ENCODE measurements around the gene BNIP5.

DNA sequence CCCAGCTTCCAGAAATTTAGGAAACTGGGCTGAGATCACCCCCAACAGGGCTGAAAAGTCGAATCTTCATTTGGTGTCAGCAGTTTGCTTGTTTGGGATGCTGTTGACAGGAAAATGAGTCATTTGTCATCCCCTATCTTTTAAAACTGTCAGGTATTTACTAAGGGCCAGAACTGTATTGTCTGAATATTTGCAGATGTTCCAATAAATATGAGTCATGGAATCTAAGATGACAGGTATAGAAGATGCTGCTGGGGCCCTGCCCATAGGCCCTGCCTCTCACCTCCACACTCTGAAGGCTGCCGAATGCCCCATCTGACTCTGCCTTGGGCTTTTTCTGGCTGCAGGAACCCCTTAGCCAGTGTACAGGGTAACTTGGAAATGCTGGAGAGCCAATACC is 46.9 kb upstream of the BNIP5 start:
- TF ChIP-seq, protein P1, sequence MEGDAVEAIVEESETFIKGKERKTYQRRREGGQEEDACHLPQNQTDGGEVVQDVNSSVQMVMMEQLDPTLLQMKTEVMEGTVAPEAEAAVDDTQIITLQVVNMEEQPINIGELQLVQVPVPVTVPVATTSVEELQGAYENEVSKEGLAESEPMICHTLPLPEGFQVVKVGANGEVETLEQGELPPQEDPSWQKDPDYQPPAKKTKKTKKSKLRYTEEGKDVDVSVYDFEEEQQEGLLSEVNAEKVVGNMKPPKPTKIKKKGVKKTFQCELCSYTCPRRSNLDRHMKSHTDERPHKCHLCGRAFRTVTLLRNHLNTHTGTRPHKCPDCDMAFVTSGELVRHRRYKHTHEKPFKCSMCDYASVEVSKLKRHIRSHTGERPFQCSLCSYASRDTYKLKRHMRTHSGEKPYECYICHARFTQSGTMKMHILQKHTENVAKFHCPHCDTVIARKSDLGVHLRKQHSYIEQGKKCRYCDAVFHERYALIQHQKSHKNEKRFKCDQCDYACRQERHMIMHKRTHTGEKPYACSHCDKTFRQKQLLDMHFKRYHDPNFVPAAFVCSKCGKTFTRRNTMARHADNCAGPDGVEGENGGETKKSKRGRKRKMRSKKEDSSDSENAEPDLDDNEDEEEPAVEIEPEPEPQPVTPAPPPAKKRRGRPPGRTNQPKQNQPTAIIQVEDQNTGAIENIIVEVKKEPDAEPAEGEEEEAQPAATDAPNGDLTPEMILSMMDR (IDR thresholded peaks at IDR 0.05; ENCODE audit: low read depth, low read length, missing input control), result no peak
- TF ChIP-seq RAD21 (IDR thresholded peaks at IDR 0.05) (no peak), YY1 (IDR thresholded peaks at IDR 0.05) (no peak), NR2F2 (IDR thresholded peaks at IDR 0.05) (no peak), GABPA (IDR thresholded peaks at IDR 0.05 in 1 of 2, conservative IDR thresholded peaks at IDR 0.05 in 1 of 2) (no peak), TAF1 (conservative IDR thresholded peaks at IDR 0.05) (no peak)
- TF ChIP-seq, protein P2, sequence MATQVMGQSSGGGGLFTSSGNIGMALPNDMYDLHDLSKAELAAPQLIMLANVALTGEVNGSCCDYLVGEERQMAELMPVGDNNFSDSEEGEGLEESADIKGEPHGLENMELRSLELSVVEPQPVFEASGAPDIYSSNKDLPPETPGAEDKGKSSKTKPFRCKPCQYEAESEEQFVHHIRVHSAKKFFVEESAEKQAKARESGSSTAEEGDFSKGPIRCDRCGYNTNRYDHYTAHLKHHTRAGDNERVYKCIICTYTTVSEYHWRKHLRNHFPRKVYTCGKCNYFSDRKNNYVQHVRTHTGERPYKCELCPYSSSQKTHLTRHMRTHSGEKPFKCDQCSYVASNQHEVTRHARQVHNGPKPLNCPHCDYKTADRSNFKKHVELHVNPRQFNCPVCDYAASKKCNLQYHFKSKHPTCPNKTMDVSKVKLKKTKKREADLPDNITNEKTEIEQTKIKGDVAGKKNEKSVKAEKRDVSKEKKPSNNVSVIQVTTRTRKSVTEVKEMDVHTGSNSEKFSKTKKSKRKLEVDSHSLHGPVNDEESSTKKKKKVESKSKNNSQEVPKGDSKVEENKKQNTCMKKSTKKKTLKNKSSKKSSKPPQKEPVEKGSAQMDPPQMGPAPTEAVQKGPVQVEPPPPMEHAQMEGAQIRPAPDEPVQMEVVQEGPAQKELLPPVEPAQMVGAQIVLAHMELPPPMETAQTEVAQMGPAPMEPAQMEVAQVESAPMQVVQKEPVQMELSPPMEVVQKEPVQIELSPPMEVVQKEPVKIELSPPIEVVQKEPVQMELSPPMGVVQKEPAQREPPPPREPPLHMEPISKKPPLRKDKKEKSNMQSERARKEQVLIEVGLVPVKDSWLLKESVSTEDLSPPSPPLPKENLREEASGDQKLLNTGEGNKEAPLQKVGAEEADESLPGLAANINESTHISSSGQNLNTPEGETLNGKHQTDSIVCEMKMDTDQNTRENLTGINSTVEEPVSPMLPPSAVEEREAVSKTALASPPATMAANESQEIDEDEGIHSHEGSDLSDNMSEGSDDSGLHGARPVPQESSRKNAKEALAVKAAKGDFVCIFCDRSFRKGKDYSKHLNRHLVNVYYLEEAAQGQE (IDR thresholded peaks at IDR 0.05), result no peak
- TF ChIP-seq, protein P3, sequence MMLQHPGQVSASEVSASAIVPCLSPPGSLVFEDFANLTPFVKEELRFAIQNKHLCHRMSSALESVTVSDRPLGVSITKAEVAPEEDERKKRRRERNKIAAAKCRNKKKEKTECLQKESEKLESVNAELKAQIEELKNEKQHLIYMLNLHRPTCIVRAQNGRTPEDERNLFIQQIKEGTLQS (IDR thresholded peaks at IDR 0.05), result no peak

Measured in liver (tissue), 3 donors.